Activated B cell treated with CpG ODN at 0.5 μM for 24 hours (primary cell): Measurements from ENCODE around the gene PTPRK. TPM values are rescaled to one million over a fixed set of nuclear protein-coding genes. Genes with fewer than 3 reads are reported as not detected.

Source experiments
- ATAC-seq: fragments of 200-7000 bp; cut with Tn5 transposase; one replicate; pipeline ENCODE4 v1.10.0; 2021; ENCODE audit warnings: low read depth, mild to moderate bottlenecking, moderate library complexity
- CTCF ChIA-PET: fragments of 350-600 bp; sonication (Branson Sonifier 250); formaldehyde crosslinking; loops from one replicate; lab custom pipeline; 2021; ENCODE audit warnings: antibody characterized with exemption; lab: Charles Lee
- POLR2A ChIA-PET: fragments of 350-600 bp; sonication (Branson Sonifier 250); formaldehyde crosslinking; loops from one replicate; lab custom pipeline; 2021; ENCODE audit warnings: antibody characterized with exemption; lab: Charles Lee
- DNase-seq: peaks from one replicate; pipeline ENCODE4 v3.0.0; 2022
- H3K27ac Mint-ChIP-seq: one replicate; pipeline ENCODE4 v1.8.0; 2020; ENCODE audit warnings: mixed read lengths
- H3K27me3 Mint-ChIP-seq: one replicate; pipeline ENCODE4 v1.8.0; 2021; ENCODE audit warnings: mixed read lengths
- H3K36me3 Mint-ChIP-seq: one replicate; pipeline ENCODE4 v1.8.0; 2021; ENCODE audit warnings: low read depth, mixed read lengths
- H3K4me1 Mint-ChIP-seq: one replicate; pipeline ENCODE4 v1.8.0; 2021; ENCODE audit warnings: mixed read lengths
- H3K4me3 Mint-ChIP-seq: one replicate; pipeline ENCODE4 v1.8.0; 2020; ENCODE audit warnings: mild to moderate bottlenecking, mixed read lengths
- H3K9me3 Mint-ChIP-seq: one replicate; pipeline ENCODE4 v1.8.0; 2020; ENCODE audit warnings: mixed read lengths
- CTCF ChIP-seq: fragments of 200-600 bp; IDR thresholded peaks from one replicate; pipeline ENCODE4 v1.8.0; 2022; ENCODE audit warnings: antibody characterized with exemption, mild to moderate bottlenecking
- intact Hi-C: fragments of 100-400 bp; cut with micrococcal nuclease; formaldehyde crosslinking; loops from one replicate; pipeline ENCODE4 v1.15.1; 2024
- total RNA-seq: library from RNA; stranded (reverse); gene quantifications from 2 replicates; pipeline ENCODE4 v1.2.3, GENCODE V29; 2022

PTPRK gene
- total RNA-seq, 1 donor from 2014 or later: 14.2 TPM

DNA sequence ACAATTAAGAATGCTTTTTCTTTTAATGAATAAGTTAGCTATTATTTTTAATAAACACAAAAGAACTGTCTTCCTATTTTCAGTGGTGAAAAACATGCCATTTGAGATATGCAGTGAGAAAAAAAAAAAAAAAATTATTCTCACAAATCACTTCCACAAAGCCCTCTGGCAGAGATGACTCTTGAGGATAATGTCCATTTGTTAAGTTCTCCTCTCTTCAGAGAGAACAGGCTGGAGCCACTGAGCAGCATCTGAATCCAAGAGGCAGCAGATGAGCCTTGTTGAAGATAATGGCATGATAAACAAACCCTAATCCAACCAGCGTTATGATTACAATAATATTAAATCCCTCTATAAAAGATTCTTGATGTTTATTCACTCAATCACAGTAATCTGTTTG is 105.0 kb downstream of the PTPRK start:
- Mint-ChIP-seq H3K27me3 (no peaks in the 10 kb centered on the region), H3K36me3 (no peaks in the 10 kb centered on the region), H3K9me3 (peaks cover 3% of the 10 kb centered on the region), H3K4me1 (no peaks in the 10 kb centered on the region), H3K4me3 (no peak overlapping the region), H3K27ac (no peak overlapping the region)
- intact Hi-C loops: no loop called here
- TF ChIP-seq CTCF: no peak
- DNase-seq (no peak), ATAC-seq (no peak)
- ChIA-PET CTCF (no interaction called here), POLR2A (no interaction called here)

DNA sequence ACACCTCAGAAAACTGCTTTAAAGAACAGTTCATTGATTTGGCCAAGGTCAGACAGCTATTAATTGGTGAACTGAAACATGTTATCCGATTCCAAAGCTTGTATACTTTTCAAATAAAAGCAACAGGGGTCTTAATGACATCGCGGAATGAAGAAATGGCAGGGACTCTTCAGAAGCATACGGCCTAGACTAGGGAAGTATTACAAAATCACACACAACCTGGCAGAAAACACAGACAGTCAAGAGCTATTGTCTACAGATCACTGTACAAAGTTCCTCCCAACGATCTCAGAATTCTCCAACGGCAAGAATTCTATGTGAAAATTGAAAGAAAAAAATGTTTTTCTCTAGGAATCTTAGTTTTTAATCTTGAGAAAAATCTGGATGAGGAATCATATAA is 105.5 kb downstream of the PTPRK start:
- TF ChIP-seq CTCF: no peak
- no peak overlapping the region for H3K27ac Mint-ChIP-seq
- no peak overlapping the region for H3K4me3 Mint-ChIP-seq
- intact Hi-C loops: no loop called here
- no peaks in the 10 kb centered on the region for H3K4me1 Mint-ChIP-seq
- no peaks in the 10 kb centered on the region for H3K27me3 Mint-ChIP-seq
- H3K36me3 Mint-ChIP-seq: no peaks in the 10 kb centered on the region
- CTCF ChIA-PET: no interaction called here
- no peak for DNase-seq
- ATAC-seq: no peak
- H3K9me3 Mint-ChIP-seq: peaks cover 3% of the 10 kb centered on the region
- POLR2A ChIA-PET: no interaction called here

- no peaks in the 10 kb centered on the region for H3K36me3 Mint-ChIP-seq
- POLR2A ChIA-PET: no interaction called here
- ATAC-seq: no peak
- no peaks in the 10 kb centered on the region for H3K9me3 Mint-ChIP-seq
- no peak for DNase-seq
- H3K4me3 Mint-ChIP-seq: no peak overlapping the region
- intact Hi-C loops: no loop called here
- no peak overlapping the region for H3K27ac Mint-ChIP-seq
- H3K27me3 Mint-ChIP-seq: no peaks in the 10 kb centered on the region
- TF ChIP-seq CTCF: no peak
- CTCF ChIA-PET: no interaction called here
- H3K4me1 Mint-ChIP-seq: no peaks in the 10 kb centered on the region
Observed at GRCh38 chr6:128413291-128413690, 107.1 kb downstream of the PTPRK start.

DNA sequence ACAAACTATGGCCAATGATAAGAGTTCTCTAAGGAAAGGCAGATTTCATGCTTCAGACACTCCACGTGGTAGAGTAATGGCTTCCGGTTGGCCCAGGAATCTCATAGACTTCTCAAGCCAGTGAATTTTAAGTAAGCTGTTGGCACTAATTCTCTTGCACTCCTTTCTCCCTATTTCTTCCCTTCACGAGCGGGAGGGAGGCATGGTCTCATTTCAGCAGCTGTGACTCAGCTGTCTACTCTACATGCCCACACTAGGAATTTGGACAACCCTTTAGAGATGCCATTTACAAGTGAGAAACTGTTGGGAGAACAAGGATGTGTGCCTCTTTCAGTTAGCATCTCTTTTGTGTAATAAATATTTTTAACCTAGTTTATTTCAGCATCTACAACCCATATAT is 107.7 kb downstream of the PTPRK start:
- DNase-seq (no peak), ATAC-seq (no peak)
- Mint-ChIP-seq H3K27me3 (no peaks in the 10 kb centered on the region), H3K36me3 (no peaks in the 10 kb centered on the region), H3K4me3 (no peak overlapping the region), H3K9me3 (no peaks in the 10 kb centered on the region), H3K27ac (no peak overlapping the region), H3K4me1 (no peaks in the 10 kb centered on the region)
- intact Hi-C loops: no loop called here
- no peak for TF ChIP-seq CTCF
- ChIA-PET POLR2A (no interaction called here), CTCF (no interaction called here)

GRCh38 chr6:128410584-128410983 is 109.8 kb downstream of the PTPRK start:
- no peaks in the 10 kb centered on the region for H3K4me1 Mint-ChIP-seq
- intact Hi-C loops: no loop called here
- DNase-seq (no peak), ATAC-seq (no peak)
- H3K36me3 Mint-ChIP-seq: no peaks in the 10 kb centered on the region
- no peak for TF ChIP-seq CTCF
- POLR2A ChIA-PET: no interaction called here
- no peak overlapping the region for H3K4me3 Mint-ChIP-seq
- H3K27me3 Mint-ChIP-seq: no peaks in the 10 kb centered on the region
- CTCF ChIA-PET: no interaction called here
- no peak overlapping the region for H3K27ac Mint-ChIP-seq
- no peaks in the 10 kb centered on the region for H3K9me3 Mint-ChIP-seq
